ENCODE results near the gene OIP5. TPM values are rescaled to one million over a fixed set of nuclear protein-coding genes. Genes with fewer than 3 reads are reported as not detected.
"Not testable (repeated sequence)": the region's sequence is repeated elsewhere in the genome, so short reads cannot be mapped to it uniquely, and the experiment has no call there.

OIP5 gene
- total RNA-seq, 3 donors from 2014 or later: 0.33 to 0.80 (median 0.44) TPM

DNA sequence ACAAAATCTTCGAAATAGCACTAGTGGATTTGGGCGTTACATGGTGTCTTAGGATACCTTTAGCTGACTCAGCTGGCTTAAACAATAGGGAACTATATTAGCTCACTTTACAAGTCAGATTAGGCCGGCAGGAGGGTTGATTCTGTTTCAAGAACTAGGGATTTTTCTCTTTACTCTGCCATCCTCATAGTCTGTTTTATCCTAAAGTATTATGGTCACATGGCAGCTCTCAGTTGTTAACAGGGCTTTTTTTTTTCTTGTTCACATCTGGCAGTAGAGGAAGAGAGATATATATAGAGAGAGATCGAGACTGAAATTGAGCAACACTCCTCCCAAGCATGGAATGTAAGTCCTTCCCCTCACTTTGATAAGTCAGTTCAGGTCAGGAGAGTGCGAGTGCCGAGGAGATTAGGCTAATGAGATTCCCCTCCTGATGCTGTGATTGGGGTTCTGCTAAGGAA, 68.5 kb downstream of the OIP5 start:
- intact Hi-C loops (cut with DNase I; ENCODE audit: low total_unique reads): no loop called here
- Histone ChIP-seq H3K4me3 (no peak overlapping the region), H3K4me1 (no peaks in the 10 kb centered on the region), H3K9me3 (no peaks in the 10 kb centered on the region), H3K27me3 (no peaks in the 10 kb centered on the region), H3K36me3 (no peaks in the 10 kb centered on the region), H3K27ac (no peak overlapping the region)
- no peak for DNase-seq (ENCODE audit: low spot score in 2 of 2)
- TF ChIP-seq POLR2A (IDR thresholded peaks at IDR 0.05) (no peak), POLR2AphosphoS5 (IDR thresholded peaks at IDR 0.05) (no peak)
- TF ChIP-seq, protein P1, sequence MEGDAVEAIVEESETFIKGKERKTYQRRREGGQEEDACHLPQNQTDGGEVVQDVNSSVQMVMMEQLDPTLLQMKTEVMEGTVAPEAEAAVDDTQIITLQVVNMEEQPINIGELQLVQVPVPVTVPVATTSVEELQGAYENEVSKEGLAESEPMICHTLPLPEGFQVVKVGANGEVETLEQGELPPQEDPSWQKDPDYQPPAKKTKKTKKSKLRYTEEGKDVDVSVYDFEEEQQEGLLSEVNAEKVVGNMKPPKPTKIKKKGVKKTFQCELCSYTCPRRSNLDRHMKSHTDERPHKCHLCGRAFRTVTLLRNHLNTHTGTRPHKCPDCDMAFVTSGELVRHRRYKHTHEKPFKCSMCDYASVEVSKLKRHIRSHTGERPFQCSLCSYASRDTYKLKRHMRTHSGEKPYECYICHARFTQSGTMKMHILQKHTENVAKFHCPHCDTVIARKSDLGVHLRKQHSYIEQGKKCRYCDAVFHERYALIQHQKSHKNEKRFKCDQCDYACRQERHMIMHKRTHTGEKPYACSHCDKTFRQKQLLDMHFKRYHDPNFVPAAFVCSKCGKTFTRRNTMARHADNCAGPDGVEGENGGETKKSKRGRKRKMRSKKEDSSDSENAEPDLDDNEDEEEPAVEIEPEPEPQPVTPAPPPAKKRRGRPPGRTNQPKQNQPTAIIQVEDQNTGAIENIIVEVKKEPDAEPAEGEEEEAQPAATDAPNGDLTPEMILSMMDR (IDR thresholded peaks at IDR 0.05): no peak

DNA sequence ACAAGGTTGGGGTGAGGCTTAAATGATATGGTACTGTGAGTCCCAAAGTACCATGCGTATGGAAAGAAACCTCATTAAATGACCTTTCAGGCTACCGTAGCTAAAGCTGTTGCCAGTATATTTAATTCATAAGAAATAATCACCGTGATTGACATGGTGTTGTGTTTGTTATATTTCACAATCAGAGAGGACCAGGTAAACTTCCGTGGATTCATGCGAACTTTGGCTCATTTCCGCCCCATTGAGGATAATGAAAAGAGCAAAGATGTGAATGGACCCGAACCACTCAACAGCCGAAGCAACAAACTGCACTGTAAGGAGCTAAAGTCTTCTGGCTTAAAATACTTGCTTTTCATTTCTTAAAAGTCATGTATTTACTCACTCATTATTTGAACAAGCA, 69.8 kb downstream of the OIP5 start:
- Histone ChIP-seq H3K36me3 (no peaks in the 10 kb centered on the region), H3K27me3 (no peaks in the 10 kb centered on the region), H3K4me3 (no peak overlapping the region), H3K27ac (no peak overlapping the region), H3K9me3 (no peaks in the 10 kb centered on the region), H3K4me1 (no peaks in the 10 kb centered on the region)
- intact Hi-C loops (cut with DNase I; ENCODE audit: low total_unique reads): no loop called here
- no peak for DNase-seq (ENCODE audit: low spot score in 2 of 2)
- TF ChIP-seq POLR2AphosphoS5 (IDR thresholded peaks at IDR 0.05) (no peak), POLR2A (IDR thresholded peaks at IDR 0.05) (no peak)
- TF ChIP-seq, protein P1 (IDR thresholded peaks at IDR 0.05): no peak

DNA sequence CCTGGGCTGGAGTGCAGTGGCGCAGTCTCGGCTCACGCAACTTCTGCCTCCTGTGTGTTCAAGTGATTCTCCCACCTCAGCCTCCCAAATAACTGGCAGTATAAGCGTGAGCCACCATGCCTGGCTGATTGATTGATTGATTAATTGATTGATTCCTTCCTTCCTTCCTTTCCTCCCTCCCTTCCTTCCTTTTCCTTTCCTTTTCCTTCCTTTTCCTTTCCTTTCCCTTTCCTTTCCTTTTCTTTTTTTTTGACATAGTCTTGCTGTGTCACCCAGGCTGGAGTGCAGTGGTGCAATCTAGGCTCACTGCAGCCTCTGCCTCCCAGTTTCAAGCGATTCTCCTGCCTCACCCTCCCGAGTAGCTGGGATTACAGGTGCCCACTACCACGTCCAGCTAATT, 71.5 kb downstream of the OIP5 start:
- H3K27ac ChIP-seq; H3K4me3 ChIP-seq; DNase-seq (ENCODE audit: low spot score in 2 of 2); H3K9me3 ChIP-seq; H3K36me3 ChIP-seq; H3K27me3 ChIP-seq; H3K4me1 ChIP-seq; intact Hi-C loops (cut with DNase I; ENCODE audit: low total_unique reads): not testable (repeated sequence)

DNA sequence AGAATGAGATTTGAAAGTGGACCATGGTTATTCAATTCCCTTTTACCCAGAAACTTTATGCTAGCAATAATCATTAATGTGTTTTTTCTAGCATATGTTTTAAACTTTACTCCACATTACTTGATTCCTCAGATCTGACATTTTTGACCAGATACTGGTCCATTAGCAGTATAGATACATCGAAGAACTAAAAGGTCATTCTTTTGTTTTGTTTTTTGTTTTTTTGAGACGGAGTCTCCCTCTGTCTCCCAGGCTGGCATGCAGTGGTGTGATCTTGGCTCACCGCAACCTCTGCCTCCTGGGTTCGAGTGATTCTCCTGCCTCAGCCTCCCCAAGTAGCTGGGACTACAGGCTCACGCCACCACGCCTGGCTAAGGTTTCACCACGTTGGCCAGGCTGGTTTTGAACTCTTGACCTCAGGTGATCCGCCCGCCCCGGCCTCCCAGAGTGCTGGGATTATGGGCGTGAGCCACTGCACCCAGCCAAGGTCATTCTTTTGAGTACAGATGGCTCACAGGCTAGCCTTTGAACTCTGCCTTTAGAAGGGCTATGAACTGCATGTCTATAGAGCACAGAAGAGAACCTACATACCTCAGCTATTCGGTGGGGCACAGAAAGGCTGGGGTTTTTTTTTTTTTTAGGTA, 72.7 kb downstream of the OIP5 start:
- intact Hi-C loops (cut with DNase I; ENCODE audit: low total_unique reads): loop anchor here (5.0 kb wide), 1 partner anchor 832 kb away; no protein-coding TSS in a partner anchor
- no peak for DNase-seq (ENCODE audit: low spot score in 2 of 2)
- Histone ChIP-seq H3K4me1 (no peaks in the 10 kb centered on the region), H3K27ac (peak overlapping the region; percentile 20 to 48), H3K36me3 (no peaks in the 10 kb centered on the region), H3K27me3 (no peaks in the 10 kb centered on the region), H3K9me3 (no peaks in the 10 kb centered on the region), H3K4me3 (no peak overlapping the region)
- TF ChIP-seq POLR2A (IDR thresholded peaks at IDR 0.05) (no peak), POLR2AphosphoS5 (IDR thresholded peaks at IDR 0.05) (no peak)
- TF ChIP-seq, protein P1 (IDR thresholded peaks at IDR 0.05): no peak

Other genes starting within 250 kb of the OIP5 start
- gene INO80, start 216.3 kb downstream of the OIP5 start, total RNA-seq: 10 to 100 TPM; 27.2 to 47.7 (median 42.3) TPM
- gene EXD1, start 101.8 kb downstream of the OIP5 start, total RNA-seq: not detected
- gene CHP1, start 101.3 kb downstream of the OIP5 start, total RNA-seq: 100 to 1,000 TPM; 107 to 290 (median 120) TPM
- gene NUSAP1, start 290 bp upstream of the OIP5 start, total RNA-seq: 1 to 10 TPM; 5.0 to 8.2 (median 6.9) TPM
- gene NDUFAF1, start 69.9 kb upstream of the OIP5 start, total RNA-seq: 10 to 100 TPM in 2 of 3 donors, 1 to 10 TPM in 1; 6.9 to 19.9 (median 14.7) TPM
- gene RTF1, start 84.5 kb upstream of the OIP5 start, total RNA-seq: 10 to 100 TPM; 33.1 to 49.0 (median 34.2) TPM
- under 1 TPM in 1 of 3 donors, not detected in 2; 0.15 TPM for gene ITPKA, start 161.3 kb upstream of the OIP5 start, total RNA-seq
- gene LTK, start 181.2 kb upstream of the OIP5 start, total RNA-seq: under 1 TPM in 2 of 3 donors, not detected in 1; 0.29 to 0.66 TPM
- 10 to 100 TPM; 22.7 to 28.2 (median 27.1) TPM for gene RPAP1, start 211.7 kb upstream of the OIP5 start, total RNA-seq
- 10 to 100 TPM in 1 of 3 donors, 1 to 10 TPM in 2; 6.9 to 36.8 (median 8.8) TPM for gene TYRO3, start 226.6 kb upstream of the OIP5 start, total RNA-seq